ENCODE measurements around the gene EFCAB14.

The EFCAB14 gene

DNA sequence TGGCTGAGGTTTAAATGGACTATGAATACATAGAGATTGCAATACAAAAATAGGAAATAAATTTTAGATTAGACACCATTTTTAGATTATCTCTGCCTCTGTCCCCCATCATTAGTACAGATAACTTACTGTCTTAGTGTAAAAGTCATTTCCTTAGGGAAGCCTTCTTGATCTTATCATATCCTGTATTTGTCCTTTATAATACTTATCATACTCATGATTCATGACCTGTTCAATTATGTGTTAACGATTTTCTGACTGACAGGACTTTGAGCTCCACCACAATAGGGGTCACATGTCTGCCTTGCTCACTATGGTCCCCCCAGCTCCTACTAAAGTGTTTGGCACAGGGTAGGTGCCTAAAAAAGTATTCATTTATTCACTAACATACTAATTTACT is 32.7 kb downstream of the EFCAB14 start:
- DNase-seq (ENCODE audit: low read depth, low spot score) = no peak
- no peak overlapping the region for H3K4me3 ChIP-seq (ENCODE audit: low read depth, low read length)
- in situ Hi-C loops (cut with HindIII; ENCODE audit: low sequenced_read_pairs) = no loop called here
- no peak for TF ChIP-seq CTCF (IDR thresholded peaks at IDR 0.05; ENCODE audit: low read depth, low read length)

DNA sequence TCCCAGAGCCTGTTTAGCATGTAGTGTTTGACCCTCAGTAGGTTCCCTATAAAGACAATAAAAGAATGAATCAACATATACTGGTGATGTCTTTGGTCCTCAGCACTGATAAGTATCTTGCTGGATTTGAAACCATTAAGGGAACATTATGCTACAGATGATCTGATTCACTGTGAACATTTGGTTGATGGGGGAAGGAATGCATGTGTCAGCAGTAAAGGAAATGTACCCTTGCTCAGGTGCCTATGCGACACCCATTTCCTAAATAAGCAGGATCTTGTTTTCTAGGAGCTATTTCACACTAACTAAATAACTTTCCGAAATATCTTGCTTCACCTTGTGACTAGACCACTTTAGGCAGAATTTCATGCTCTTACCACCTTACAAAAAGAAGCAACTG is 34.2 kb downstream of the EFCAB14 start:
- in situ Hi-C loops (cut with HindIII; ENCODE audit: low sequenced_read_pairs) = no loop called here
- TF ChIP-seq CTCF (IDR thresholded peaks at IDR 0.05; ENCODE audit: low read depth, low read length) = no peak
- DNase-seq (ENCODE audit: low read depth, low spot score) = no peak
- no peak overlapping the region for H3K4me3 ChIP-seq (ENCODE audit: low read depth, low read length)

DNA sequence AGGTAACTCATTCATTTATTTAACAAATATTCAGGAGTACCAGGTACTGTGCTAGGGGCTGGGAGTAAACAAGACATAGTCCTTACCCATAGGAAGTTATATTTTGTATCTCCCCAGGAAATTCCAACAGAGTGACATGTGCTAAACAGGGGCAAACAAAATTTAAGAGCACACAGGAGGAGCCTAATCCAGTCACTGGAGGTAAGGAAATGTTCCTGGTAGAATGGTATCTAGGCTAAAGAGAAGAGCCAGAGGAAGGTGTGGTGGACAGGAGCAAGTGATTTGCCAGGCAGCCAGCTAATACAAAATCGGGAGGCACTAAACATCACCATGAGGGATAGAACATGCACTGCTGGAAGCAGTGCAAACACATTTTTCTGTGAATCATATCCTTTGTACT is 36.9 kb downstream of the EFCAB14 start:
- no peak for TF ChIP-seq CTCF (IDR thresholded peaks at IDR 0.05; ENCODE audit: low read depth, low read length)
- in situ Hi-C loops (cut with HindIII; ENCODE audit: low sequenced_read_pairs) = no loop called here
- DNase-seq (ENCODE audit: low read depth, low spot score) = no peak
- no peak overlapping the region for H3K4me3 ChIP-seq (ENCODE audit: low read depth, low read length)

- no peak overlapping the region for H3K4me3 ChIP-seq (ENCODE audit: low read depth, low read length)
- DNase-seq (ENCODE audit: low read depth, low spot score) = no peak
- no peak for TF ChIP-seq CTCF (IDR thresholded peaks at IDR 0.05; ENCODE audit: low read depth, low read length)
- in situ Hi-C loops (cut with HindIII; ENCODE audit: low sequenced_read_pairs) = no loop called here
Observed at GRCh38 chr1:46681333-46682034, 37.4 kb downstream of the EFCAB14 start.

GRCh38 chr1:46679789-46680573 is 38.9 kb downstream of the EFCAB14 start:
- in situ Hi-C loops (cut with HindIII; ENCODE audit: low sequenced_read_pairs) = no loop called here
- DNase-seq (ENCODE audit: low read depth, low spot score) = no peak
- H3K4me3 ChIP-seq (ENCODE audit: low read depth, low read length) = no peak overlapping the region
- TF ChIP-seq CTCF (IDR thresholded peaks at IDR 0.05; ENCODE audit: low read depth, low read length) = no peak

DNA sequence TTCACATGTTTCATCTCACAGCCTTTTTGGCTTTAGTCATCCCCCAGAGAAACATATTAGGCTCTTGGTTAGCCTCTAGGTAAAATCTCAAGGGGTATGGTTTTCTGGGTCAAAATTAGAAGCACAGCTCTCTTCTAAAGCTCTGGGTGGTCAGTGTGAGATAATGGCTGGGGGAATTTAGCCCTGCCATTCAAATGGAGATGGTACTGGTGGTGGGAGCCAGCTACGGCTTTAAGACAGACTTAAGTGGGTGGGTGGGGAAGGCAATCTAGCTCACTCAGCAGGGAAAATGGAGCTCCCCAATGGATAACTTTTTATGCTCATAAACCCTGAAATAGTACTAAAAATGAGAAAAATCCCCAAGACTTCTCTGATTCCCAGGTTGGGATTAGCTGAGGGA is 41.6 kb downstream of the EFCAB14 start:
- no peak for DNase-seq (ENCODE audit: low read depth, low spot score)
- TF ChIP-seq CTCF (IDR thresholded peaks at IDR 0.05; ENCODE audit: low read depth, low read length) = no peak

More for the DNA sequence above, 41.6 kb downstream of the EFCAB14 start:
- in situ Hi-C loops (cut with HindIII; ENCODE audit: low sequenced_read_pairs) = no loop called here
- H3K4me3 ChIP-seq (ENCODE audit: low read depth, low read length) = no peak overlapping the region
